ENCODE measurements around the gene OTUD5. TPM values are rescaled to one million over a fixed set of nuclear protein-coding genes. Genes with fewer than 3 reads are reported as not detected.

The OTUD5 gene
- total RNA-seq, 2 donors from 2014 or later: 28.4 to 40.5 TPM

GRCh38 chrX:48934581-48935300 lies 22.7 kb downstream of the OTUD5 start:
- Histone ChIP-seq H3K36me3 (no peaks in the 10 kb centered on the region), H3K9me3 (no peaks in the 10 kb centered on the region), H3K4me1 (ENCODE audit: control insufficient read depth in 1 of 2, low read depth in 2 of 2) (peaks cover 0 to 5% of the 10 kb centered on the region in 2 donors), H3K4me3 (no peak overlapping the region), H3K27me3 (replicated peaks; ENCODE audit: insufficient read depth) (no peaks in the 10 kb centered on the region), H3K27ac (no peak overlapping the region)
- no peak for DNase-seq (ENCODE audit: low spot score)
- no peak for ATAC-seq (ENCODE audit: insufficient number of reproducible peaks, low FRiP score, low read depth)
- TF ChIP-seq CTCF (IDR thresholded peaks at IDR 0.05): no peak

GRCh38 chrX:48933757-48934156 lies 23.6 kb downstream of the OTUD5 start:
- no peaks in the 10 kb centered on the region for H3K9me3 ChIP-seq
- no peaks in the 10 kb centered on the region for H3K4me1 ChIP-seq (ENCODE audit: control insufficient read depth in 1 of 2, low read depth in 2 of 2)
- ATAC-seq (ENCODE audit: insufficient number of reproducible peaks, low FRiP score, low read depth) (no peak), DNase-seq (ENCODE audit: low spot score) (no peak)
- TF ChIP-seq CTCF (IDR thresholded peaks at IDR 0.05): no peak
- H3K27ac ChIP-seq: no peak overlapping the region
- H3K27me3 ChIP-seq (replicated peaks; ENCODE audit: insufficient read depth): no peaks in the 10 kb centered on the region
- H3K36me3 ChIP-seq: no peaks in the 10 kb centered on the region
- no peak overlapping the region for H3K4me3 ChIP-seq

- no peak for TF ChIP-seq CTCF (IDR thresholded peaks at IDR 0.05)
- DNase-seq (ENCODE audit: low spot score) (no peak), ATAC-seq (ENCODE audit: insufficient number of reproducible peaks, low FRiP score, low read depth) (no peak)
- Histone ChIP-seq H3K9me3 (no peaks in the 10 kb centered on the region), H3K4me3 (no peak overlapping the region), H3K36me3 (peaks cover 21% of the 10 kb centered on the region), H3K27me3 (replicated peaks; ENCODE audit: insufficient read depth) (no peaks in the 10 kb centered on the region), H3K4me1 (ENCODE audit: control insufficient read depth in 1 of 2, low read depth in 2 of 2) (no peaks in the 10 kb centered on the region), H3K27ac (no peak overlapping the region)
Observed at GRCh38 chrX:48927736-48928382, 29.5 kb downstream of the OTUD5 start.

GRCh38 chrX:48927123-48927522 lies 30.3 kb downstream of the OTUD5 start:
- DNase-seq (ENCODE audit: low spot score): no peak
- Histone ChIP-seq H3K27ac (no peak overlapping the region), H3K9me3 (no peaks in the 10 kb centered on the region), H3K4me3 (no peak overlapping the region), H3K27me3 (replicated peaks; ENCODE audit: insufficient read depth) (no peaks in the 10 kb centered on the region), H3K4me1 (ENCODE audit: control insufficient read depth in 1 of 2, low read depth in 2 of 2) (no peaks in the 10 kb centered on the region), H3K36me3 (peaks cover 24% of the 10 kb centered on the region)
- no peak for ATAC-seq (ENCODE audit: insufficient number of reproducible peaks, low FRiP score, low read depth)
- no peak for TF ChIP-seq CTCF (IDR thresholded peaks at IDR 0.05)

- DNase-seq (ENCODE audit: low spot score) (no peak), ATAC-seq (ENCODE audit: insufficient number of reproducible peaks, low FRiP score, low read depth) (no peak)
- Histone ChIP-seq H3K4me3 (no peak overlapping the region), H3K27me3 (replicated peaks; ENCODE audit: insufficient read depth) (no peaks in the 10 kb centered on the region), H3K9me3 (no peaks in the 10 kb centered on the region), H3K27ac (no peak overlapping the region), H3K36me3 (peaks cover 24% of the 10 kb centered on the region), H3K4me1 (ENCODE audit: control insufficient read depth in 1 of 2, low read depth in 2 of 2) (no peaks in the 10 kb centered on the region)
- no peak for TF ChIP-seq CTCF (IDR thresholded peaks at IDR 0.05)
Observed at GRCh38 chrX:48924270-48924669, 33.1 kb downstream of the OTUD5 start.
